Measurements from ENCODE around the gene ARMC6.

The ARMC6 gene

DNA sequence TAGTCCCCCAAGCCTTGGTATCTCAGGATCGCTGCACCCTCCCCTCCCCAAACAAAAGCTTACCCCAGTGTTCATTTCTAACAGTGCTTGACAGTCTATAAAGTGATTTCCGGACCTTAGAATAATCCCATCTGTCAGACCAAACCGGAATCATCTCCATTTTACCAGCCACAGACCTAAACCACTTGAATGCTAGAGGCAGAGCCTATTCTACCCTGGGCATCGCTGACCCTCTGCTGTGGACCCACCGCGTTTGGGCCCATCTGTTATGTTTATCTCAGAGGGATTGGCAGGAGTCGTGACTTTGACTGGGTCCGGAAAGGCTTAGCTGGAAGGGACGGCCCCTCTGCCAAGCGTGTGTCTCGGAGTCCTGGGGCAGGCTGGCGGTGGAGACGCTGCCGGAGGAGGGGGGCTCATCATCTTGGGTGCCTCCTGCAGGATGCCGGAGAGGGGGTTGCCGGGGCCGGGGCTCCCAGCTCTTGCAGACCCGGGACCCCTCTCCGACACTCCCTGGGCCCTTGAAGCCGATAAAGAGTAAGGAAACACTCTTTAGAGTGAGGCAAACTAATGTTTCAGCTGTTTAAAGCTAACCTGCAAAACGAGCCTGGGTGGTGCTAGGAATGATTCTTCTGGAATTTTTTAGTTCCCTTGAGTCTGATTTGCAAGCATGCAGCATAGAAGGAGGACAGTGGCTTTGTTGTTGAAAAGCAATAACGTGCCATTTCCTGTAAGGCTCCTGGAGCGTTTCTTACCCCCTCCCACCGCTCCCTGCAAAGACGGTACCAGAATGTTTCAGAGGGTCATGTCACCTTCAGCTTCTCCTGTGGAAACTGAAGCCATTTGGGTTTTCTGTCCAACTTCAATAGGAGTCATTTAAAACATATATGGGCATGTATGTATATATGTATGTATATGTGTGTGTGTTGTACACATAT is 31.7 kb downstream of the ARMC6 start:
- no peak for TF ChIP-seq ZNF274 (IDR thresholded peaks at IDR 0.05; ENCODE audit: low read depth, low read length)

DNA sequence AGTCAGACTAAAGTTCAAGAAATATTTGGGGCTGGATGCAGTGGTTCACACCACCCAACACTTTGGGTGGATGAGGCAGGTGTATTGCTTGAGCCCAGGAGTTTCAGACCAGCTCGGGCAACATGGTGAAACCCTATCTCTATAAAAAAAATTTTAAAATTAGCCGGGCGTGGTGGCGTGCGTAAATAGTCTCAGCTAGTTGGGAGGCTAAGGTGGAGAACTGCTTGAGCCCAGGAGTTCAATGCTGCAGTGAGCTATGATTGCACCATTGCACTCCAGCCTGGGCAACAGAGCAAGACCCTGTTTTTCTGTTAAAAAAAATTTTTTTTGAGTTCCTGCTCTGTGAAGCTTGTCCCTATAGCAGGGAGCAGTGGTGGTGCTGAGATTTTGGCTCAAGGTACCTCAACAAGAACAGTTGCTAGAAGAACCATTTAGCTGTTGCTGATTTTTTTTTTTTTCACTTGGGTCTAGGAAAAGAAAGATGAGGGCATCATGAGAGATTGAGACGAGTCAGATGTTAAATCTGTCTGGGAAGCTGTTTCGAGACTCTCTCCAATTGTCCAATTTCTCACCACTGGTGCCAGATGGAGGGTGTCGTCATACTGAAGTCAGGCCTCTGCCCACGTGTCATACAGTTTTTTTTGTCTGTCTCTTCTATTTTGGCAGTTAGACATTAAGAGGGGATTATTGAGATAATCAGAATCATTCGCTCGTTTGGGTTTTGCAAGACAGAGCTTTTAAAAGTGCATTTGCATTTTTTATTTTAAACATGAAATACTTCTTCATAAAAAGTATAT is 34.1 kb downstream of the ARMC6 start:
- H3K4me3 ChIP-seq (ENCODE audit: low read length) = no peak overlapping the region
- TF ChIP-seq ZNF274 (IDR thresholded peaks at IDR 0.05; ENCODE audit: low read depth, low read length) = no peak

More for the DNA sequence above, 31.7 kb downstream of the ARMC6 start:
- peak overlapping the region; percentile 77; the same call in 1 of the 2 replicates for H3K4me3 ChIP-seq (ENCODE audit: low read length)

DNA sequence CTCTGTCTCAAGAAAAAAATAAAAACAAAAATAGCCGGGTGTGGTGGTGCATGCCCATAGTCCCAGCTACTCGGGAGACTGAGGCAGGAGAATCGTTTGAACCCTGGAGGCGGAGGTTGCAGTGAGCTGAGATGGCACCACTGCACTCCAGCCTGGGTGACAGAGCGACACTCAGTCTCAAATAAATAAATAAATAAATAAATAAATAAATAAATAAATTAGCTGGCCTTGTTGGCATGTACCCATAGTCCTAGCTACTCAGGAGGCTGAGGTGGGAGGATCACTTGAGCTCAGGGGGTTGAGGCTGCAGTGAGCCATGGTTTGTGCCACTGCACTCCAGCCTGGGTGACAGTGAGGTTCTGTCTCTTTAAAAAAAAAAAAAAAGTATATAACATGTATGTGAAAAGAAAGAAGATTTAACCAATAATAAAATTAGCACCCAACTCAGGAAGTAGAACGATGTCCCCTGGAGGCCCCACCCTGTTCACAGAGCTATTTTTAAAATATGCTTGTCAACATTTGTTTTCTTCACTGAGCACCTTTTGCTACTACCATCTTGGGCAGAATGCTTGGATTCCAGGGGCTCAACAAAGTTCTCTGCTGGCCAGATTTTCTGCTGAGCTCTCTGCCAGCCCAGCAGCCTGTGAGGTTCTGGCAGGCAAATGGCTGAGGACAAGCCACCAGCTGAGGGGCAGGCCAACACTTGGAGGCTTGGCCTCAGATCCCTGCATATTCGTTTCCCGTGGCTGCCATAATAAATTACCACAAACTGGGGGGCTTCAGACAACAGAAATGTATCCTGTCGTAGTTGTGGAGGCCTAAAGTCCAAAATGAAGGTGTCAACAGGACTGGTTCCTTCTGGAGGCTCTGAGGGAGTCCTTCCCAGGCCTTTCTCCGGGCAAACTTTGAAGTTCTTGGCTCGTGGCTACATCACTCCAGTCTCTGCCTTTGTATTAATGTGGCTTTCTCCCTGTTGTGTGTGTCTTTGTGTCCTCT is 35.6 kb downstream of the ARMC6 start:
- no peak for TF ChIP-seq ZNF274 (IDR thresholded peaks at IDR 0.05; ENCODE audit: low read depth, low read length)
- no peak overlapping the region for H3K4me3 ChIP-seq (ENCODE audit: low read length)

DNA sequence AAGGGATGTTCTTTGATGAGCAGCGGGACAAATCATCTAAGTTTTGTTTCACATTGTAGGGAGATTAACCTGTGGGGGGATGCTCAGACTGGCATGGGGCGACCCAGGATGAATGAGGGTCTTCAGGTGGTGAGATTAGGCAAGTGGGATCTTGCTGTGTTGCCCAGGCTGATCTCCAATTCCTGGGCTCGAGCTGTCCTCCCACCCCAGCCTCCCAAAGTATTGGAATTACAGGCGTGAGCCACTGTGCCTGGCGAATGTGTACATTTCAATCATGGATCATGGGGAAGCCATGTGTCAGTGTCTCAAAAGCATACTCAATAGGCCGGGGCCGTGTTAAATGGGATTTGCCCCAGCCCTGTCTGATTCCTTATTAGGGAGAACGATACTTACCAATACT is 38.5 kb downstream of the ARMC6 start:
- TF ChIP-seq ZNF274 (IDR thresholded peaks at IDR 0.05; ENCODE audit: low read depth, low read length) = no peak
- H3K4me3 ChIP-seq (ENCODE audit: low read length) = no peak overlapping the region

DNA sequence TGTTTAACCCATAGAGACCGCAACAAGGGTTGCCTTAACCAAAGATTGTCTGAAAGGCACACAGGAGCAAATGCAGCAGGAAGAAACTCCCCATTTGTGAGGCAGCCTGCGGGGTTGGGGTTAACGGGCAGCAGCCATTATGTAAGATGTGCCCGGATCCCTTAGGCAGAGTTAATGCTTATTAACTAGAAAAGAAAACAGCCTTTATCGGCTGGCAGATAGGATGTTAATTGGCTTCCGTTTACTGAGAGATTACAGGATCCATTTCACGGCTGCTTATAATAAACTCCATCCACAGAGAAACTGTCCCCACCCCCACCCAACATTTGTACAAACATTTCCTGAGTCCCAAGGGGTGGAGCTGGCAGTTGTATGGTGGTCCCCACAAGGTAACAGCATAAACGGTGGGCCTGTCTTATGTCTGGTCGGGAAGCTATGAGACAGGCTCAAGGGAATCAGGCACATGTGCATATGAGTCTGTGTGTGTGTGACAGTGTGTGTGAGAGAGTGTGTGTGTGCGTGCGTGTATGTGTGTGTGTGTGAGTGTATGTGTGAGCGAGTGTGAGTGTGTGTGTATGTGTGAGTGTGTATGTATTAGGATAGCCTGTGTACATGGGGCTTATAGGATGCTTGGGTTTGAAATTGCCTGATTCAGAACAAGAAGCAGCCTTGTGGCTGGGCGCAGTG is 40.9 kb downstream of the ARMC6 start:
- H3K4me3 ChIP-seq (ENCODE audit: low read length) = no peak overlapping the region
- TF ChIP-seq ZNF274 (IDR thresholded peaks at IDR 0.05; ENCODE audit: low read depth, low read length) = no peak

DNA sequence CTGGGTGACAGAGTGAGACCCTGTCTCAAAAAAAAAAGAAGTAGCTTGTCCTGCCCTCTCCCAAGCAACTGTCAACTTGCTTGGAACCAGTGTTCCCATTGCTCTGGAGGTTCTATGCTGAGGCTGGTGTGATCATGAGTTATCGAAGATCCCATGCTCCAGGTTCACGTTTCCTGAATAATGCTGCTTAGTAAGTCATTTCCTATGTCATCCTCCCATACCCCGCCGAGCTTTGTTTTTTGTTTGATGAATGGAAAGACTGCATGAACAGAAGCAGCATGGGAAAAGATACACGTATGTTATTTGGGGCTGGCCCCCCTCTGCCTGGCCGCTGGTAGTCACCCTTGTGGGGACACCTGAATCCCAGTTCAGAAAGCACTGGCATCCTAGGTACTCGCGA is 41.7 kb downstream of the ARMC6 start:
- no peak for TF ChIP-seq ZNF274 (IDR thresholded peaks at IDR 0.05; ENCODE audit: low read depth, low read length)
- no peak overlapping the region for H3K4me3 ChIP-seq (ENCODE audit: low read length)

DNA sequence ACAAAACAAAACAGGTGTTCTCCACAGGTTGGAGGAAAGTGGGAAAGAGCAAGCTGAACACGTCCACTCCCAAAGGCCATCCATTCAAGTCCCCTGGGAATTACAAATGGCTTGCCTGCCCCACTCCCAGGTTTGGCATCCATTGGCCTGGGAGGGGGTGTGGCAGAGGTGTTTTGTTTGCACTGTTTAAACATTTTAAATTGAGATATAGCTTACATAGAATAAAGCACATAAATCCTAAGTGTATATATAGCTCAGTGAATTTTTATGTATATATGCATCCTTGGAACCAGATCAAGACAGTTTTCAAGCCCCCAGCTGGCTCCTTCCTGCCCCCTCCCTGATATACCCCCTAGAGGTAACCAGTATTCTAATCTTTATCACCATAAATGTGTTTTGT is 43.1 kb downstream of the ARMC6 start:
- TF ChIP-seq ZNF274 (IDR thresholded peaks at IDR 0.05; ENCODE audit: low read depth, low read length) = no peak
- no peak overlapping the region for H3K4me3 ChIP-seq (ENCODE audit: low read length)

DNA sequence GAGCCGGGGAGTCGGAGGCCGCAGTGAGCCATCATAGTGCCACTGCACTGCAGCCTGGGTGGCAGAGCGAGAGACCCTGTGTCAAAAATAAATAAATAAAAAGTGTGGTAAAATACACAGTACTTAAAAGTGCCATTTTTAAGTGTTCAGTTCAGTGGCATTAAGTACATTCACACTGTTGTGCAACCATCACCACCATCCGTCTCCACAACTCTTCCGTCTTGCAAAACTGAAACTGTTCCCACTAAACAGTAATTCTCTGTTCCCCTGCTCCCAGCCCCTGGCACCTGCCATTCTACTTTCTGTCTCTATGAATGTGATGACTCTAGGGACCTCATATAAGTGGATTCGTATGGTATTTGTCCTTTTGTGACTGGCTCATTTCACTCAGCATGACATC is 43.7 kb downstream of the ARMC6 start:
- H3K4me3 ChIP-seq (ENCODE audit: low read length) = no peak overlapping the region
- TF ChIP-seq ZNF274 (IDR thresholded peaks at IDR 0.05; ENCODE audit: low read depth, low read length) = no peak

DNA sequence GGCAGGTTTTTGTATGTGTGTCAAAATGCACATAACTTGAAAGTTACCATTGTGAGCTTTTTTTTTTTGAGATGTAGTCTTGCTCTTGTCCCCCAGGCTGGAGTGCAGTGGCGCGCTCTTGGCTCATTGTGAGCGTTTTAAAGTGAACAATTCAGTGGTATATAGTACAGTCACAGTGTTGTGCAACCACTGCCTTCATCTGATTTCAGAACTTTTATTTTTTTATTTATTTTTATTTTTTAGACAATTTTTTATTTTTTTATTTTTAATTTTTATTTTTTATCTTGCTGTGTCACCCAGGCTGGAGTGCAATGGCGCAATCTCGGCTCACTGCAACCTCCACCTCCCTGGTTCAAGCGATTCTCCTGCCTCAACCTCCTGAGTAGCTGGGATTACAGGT is 45.4 kb downstream of the ARMC6 start:
- TF ChIP-seq ZNF274 (IDR thresholded peaks at IDR 0.05; ENCODE audit: low read depth, low read length) = no peak
- no peak overlapping the region for H3K4me3 ChIP-seq (ENCODE audit: low read length)

DNA sequence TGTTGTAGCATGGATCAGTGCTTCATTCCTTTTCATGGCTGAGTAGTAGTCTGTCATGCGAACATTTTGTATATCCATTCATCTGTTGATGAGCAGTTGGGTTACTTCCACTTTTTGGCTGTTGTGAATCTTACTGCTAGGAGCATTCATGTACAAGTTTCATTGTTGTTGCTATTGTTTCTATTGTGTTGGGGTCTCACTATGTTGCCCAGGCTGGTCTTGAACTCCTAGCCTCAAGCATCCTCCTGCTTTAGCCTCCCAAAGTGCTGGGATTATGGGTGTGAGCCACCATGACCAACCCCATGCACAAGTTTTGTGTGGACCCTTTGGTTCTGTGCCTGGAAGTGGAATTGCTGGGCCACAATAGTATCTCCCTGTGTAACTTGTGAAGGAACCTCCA is 46.2 kb downstream of the ARMC6 start:
- no peak for TF ChIP-seq ZNF274 (IDR thresholded peaks at IDR 0.05; ENCODE audit: low read depth, low read length)
- no peak overlapping the region for H3K4me3 ChIP-seq (ENCODE audit: low read length)

DNA sequence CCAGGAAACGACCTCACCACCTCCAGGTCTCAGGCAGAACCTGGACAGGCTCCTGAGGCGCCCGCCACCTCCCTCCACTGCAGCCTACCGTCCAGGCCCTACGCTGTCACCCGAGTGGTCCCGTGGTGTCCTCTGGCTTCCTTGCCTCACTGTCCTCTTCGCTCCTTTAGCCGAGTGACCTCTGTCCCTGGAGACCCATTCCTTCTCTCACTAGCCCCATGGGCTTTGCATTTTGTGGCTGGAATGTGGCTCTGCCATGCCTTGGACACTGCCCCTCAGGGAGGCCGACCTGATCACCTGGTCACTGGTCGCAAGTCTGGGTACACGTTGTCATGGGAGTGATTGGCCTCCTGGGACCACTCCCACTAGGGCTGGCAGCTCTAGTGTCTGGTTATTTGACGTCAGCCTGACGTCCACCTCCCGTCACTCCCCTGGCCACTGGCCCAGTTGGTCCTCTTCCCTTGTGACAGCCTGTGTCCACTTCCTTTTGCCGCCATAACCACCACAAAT is 48.3 kb downstream of the ARMC6 start:
- H3K4me3 ChIP-seq (ENCODE audit: low read length) = no peak overlapping the region
- TF ChIP-seq ZNF274 (IDR thresholded peaks at IDR 0.05; ENCODE audit: low read depth, low read length) = no peak

DNA sequence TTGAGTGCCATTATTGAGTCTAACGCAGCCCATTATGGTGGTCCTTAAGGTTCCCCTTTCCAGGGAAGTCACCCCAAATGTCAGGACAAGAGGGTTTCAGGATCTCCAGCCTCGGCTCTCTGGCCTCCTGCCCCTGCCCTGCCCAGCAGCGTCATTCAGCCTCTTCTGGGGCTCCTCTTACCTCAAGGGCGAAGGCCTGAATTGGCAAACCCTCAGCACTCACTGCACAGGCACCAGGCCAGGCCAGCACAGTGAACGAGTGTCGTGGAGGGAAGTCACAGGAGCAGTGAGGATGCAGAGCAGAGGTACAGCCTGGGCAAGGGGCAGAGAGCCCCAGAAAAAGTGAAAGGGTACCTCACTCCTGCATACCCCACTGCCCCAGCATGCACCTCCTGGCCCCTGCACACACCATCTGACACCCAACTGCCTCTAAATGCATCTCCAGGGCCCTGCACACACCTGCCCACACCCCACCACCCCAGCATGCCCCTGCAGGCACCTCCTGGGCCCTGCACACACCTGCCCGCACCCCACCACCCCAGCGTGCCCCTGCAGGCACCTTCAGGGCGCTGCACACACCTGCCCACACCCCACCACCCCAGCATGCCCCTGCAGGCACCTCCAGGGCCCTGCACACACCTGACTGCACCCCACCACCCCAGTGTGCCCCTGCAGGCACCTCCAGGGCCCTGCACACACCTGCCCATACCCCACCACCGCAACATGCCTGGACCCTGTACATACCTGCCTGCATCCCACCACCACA is 50.2 kb downstream of the ARMC6 start:
- H3K4me3 ChIP-seq (ENCODE audit: low read length) = no peak overlapping the region
- TF ChIP-seq ZNF274 (IDR thresholded peaks at IDR 0.05; ENCODE audit: low read depth, low read length) = no peak
